PFSK-1 (cell line): ENCODE measurements around the gene TP53BP2.

ENCODE experiments used
- POLR2AphosphoS5 ChIP-seq: IDR thresholded peaks from 2 replicates; pipeline ENCODE4 v1.6.1; 2012; ENCODE audit warnings: low read depth, mild to moderate bottlenecking, control low read depth, low read length, moderate library complexity
- SIN3A ChIP-seq: IDR thresholded peaks from 2 replicates; pipeline ENCODE4 v1.6.1; 2012; ENCODE audit warnings: mild to moderate bottlenecking, low read length, moderate library complexity, borderline replicate concordance; ENCODE audit not compliant: insufficient read depth
- TAF1 ChIP-seq: IDR thresholded peaks from 2 replicates; pipeline ENCODE4 v1.6.1; 2012; ENCODE audit warnings: low read length, control low read depth, borderline replicate concordance; ENCODE audit not compliant: insufficient read depth

DNA sequence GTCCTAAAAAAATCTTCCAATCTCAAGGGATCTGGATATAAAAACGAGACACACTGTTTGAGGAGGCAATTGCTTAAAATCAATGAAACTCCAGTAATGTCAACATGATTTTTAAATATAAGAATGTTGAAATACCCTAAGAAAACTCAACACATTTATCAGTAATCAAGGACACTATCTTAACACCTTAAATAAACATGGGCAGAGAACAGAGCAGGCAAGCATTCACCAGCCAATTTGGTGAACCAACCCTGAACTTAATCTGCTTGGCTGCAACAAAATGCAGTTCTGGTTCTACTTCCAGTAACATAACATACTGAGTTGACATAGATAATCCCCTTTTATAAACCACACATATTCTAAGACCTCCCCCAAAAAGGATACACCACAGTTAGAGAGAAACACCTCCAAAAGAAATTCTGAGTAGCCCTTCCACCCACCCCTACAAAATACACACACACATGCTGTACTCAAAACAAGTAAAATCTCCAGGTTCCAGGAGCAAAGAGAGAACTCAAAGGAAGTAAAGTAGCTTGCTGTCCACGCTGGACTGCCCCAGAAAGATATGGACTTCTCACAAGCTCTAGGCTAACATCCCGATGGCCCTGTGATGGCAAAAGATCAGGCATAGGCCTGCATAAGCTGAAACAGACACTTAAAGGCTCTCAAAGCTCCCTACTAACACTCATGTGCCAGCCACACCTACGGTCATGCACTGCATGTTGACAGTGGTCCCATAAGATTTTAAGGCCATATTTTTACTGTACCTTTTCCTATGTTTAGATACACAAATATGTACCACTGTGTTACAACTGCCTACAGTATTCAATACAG is 30.5 kb downstream of the TP53BP2 start:
- TF ChIP-seq POLR2AphosphoS5 (no peak), SIN3A (no peak), TAF1 (no peak)
